HEK293 (cell line): ENCODE data around the gene CCDC127.

ENCODE experiments used
- CTCF ChIA-PET: fragments of 350-600 bp; formaldehyde crosslinking; extraction: SDS; loops from one replicate; lab custom pipeline; 2021; ENCODE audit warnings: antibody characterized with exemption; lab: Yijun Ruan, JAX
- POLR2A ChIA-PET: fragments of 300-600 bp; formaldehyde crosslinking; extraction: SDS; loops from one replicate; lab custom pipeline; 2020; ENCODE audit warnings: antibody characterized with exemption, inconsistent platforms; lab: Yijun Ruan, JAX
- H3K27ac ChIP-seq: fragments of 200-500 bp; sonication (Bioruptor generic); 2 replicates; pipeline ENCODE4 v1.5.1; 2014; ENCODE audit warnings: low read depth, low read length, control low read depth, inconsistent platforms; ENCODE audit errors: extremely low read depth
- H3K36me3 ChIP-seq, 2 experiments: fragments of 200-500 bp in 1 of 2; sonication (Bioruptor generic) in 1 of 2; 1 replicate in 1 of 2; 2 replicates in 1 of 2; pipeline ENCODE4 v1.5.1; 2014 to 2017; ENCODE audit warnings: inconsistent platforms in 2 of 2, low read length in 2 of 2; ENCODE audit not compliant: control insufficient read depth in 2 of 2, insufficient read depth in 1 of 2
- H3K4me1 ChIP-seq: fragments of 200-500 bp; sonication (Bioruptor generic); 2 replicates; pipeline ENCODE4 v1.5.1; 2014; ENCODE audit warnings: mild to moderate bottlenecking, low read length, inconsistent platforms; ENCODE audit not compliant: control insufficient read depth, insufficient read depth
- H3K4me3 ChIP-seq: 2 replicates; pipeline ENCODE4 v1.5.1; 2011; ENCODE audit warnings: low read depth, mild to moderate bottlenecking, control low read depth, low read length, moderate library complexity
- H3K9me3 ChIP-seq: fragments of 200-500 bp; sonication (Bioruptor generic); 2 replicates; pipeline ENCODE4 v1.5.1; 2014; ENCODE audit warnings: low read depth, low read length, inconsistent platforms; ENCODE audit not compliant: control insufficient read depth, insufficient read depth
- GLIS1 ChIP-seq: fragments of 450-650 bp; formaldehyde crosslinking; IDR thresholded peaks from 2 replicates; pipeline ENCODE4 v1.5.1; 2016; ENCODE audit warnings: missing biosample characterization, missing genetic modification characterization
- IKZF3 ChIP-seq: fragments of 450-650 bp; IDR thresholded peaks from 2 replicates; pipeline ENCODE4 v1.5.0; 2018; ENCODE audit warnings: missing biosample characterization, mild to moderate bottlenecking, missing genetic modification characterization, moderate library complexity
- INSM2 ChIP-seq: fragments of 450-650 bp; formaldehyde crosslinking; IDR thresholded peaks from 2 replicates; pipeline ENCODE4 v1.5.1; 2016; ENCODE audit warnings: missing biosample characterization, missing genetic modification characterization
- SCRT1 ChIP-seq: fragments of 450-650 bp; formaldehyde crosslinking; IDR thresholded peaks from 2 replicates; pipeline ENCODE4 v1.5.1; 2016; ENCODE audit warnings: missing biosample characterization, missing genetic modification characterization, borderline replicate concordance
- SP7 ChIP-seq: fragments of 450-650 bp; formaldehyde crosslinking; IDR thresholded peaks from 2 replicates; pipeline ENCODE4 v1.5.1; 2016; ENCODE audit warnings: missing biosample characterization, missing genetic modification characterization
- ZBTB44 ChIP-seq: fragments of 450-650 bp; IDR thresholded peaks from 2 replicates; pipeline ENCODE4 v1.5.1; 2018; ENCODE audit warnings: missing biosample characterization, mild to moderate bottlenecking, missing genetic modification characterization
- ZNF121 ChIP-seq: fragments of 450-650 bp; formaldehyde crosslinking; IDR thresholded peaks from 2 replicates; pipeline ENCODE4 v1.5.1; 2016; ENCODE audit warnings: missing biosample characterization, missing genetic modification characterization
- ZNF184 ChIP-seq: fragments of 450-650 bp; IDR thresholded peaks from 2 replicates; pipeline ENCODE4 v1.5.1; 2018; ENCODE audit warnings: missing biosample characterization, mild to moderate bottlenecking, missing genetic modification characterization
- ZNF274 ChIP-seq, 2 experiments: fragments of 200-500 bp in 1 of 2; fragments of 450-650 bp in 1 of 2; sonication (Bioruptor generic) in 1 of 2; formaldehyde crosslinking in 1 of 2; IDR thresholded peaks; 2 replicates each; pipeline versions ENCODE4 v1.5.1 to v1.6.1; 2014 to 2016; ENCODE audit warnings: borderline replicate concordance in 1 of 2, inconsistent platforms in 1 of 2, low read length in 1 of 2, missing biosample characterization in 1 of 2, missing genetic modification characterization in 1 of 2
- ZNF510 ChIP-seq: fragments of 450-650 bp; formaldehyde crosslinking; IDR thresholded peaks from 2 replicates; pipeline ENCODE4 v1.5.1; 2018; ENCODE audit warnings: mild to moderate bottlenecking, missing genetic modification characterization, missing biosample characterization; ENCODE audit not compliant: insufficient replicate concordance
- ZNF571 ChIP-seq: fragments of 450-650 bp; formaldehyde crosslinking; IDR thresholded peaks from 2 replicates; pipeline ENCODE4 v1.5.0; 2017; ENCODE audit warnings: missing biosample characterization, missing genetic modification characterization
- ZNF621 ChIP-seq: fragments of 450-650 bp; formaldehyde crosslinking; IDR thresholded peaks from 2 replicates; pipeline ENCODE4 v1.5.1; 2017; ENCODE audit warnings: missing biosample characterization, missing genetic modification characterization
- ZNF658 ChIP-seq: fragments of 450-650 bp; formaldehyde crosslinking; IDR thresholded peaks from 2 replicates; pipeline ENCODE4; 2016; ENCODE audit warnings: missing biosample characterization, missing genetic modification characterization
- ZNF660 ChIP-seq: fragments of 450-650 bp; IDR thresholded peaks from 2 replicates; pipeline ENCODE4 v1.5.1; 2018; ENCODE audit warnings: missing biosample characterization, mild to moderate bottlenecking, missing genetic modification characterization
- ZNF747 ChIP-seq: fragments of 450-650 bp; formaldehyde crosslinking; IDR thresholded peaks from 2 replicates; pipeline ENCODE4 v1.5.1; 2016; ENCODE audit warnings: missing biosample characterization, missing genetic modification characterization
- TF ChIP-seq, protein P1 (sequence below): fragments of 450-650 bp; formaldehyde crosslinking; IDR thresholded peaks from 2 replicates; pipeline ENCODE4 v1.5.1; 2016; ENCODE audit warnings: missing biosample characterization, missing genetic modification characterization
- TF ChIP-seq, protein P2 (sequence below): fragments of 450-650 bp; formaldehyde crosslinking; IDR thresholded peaks from 2 replicates; pipeline ENCODE4 v1.5.1; 2016; ENCODE audit warnings: missing biosample characterization, missing genetic modification characterization
- TF ChIP-seq, protein P3 (sequence below): fragments of 450-650 bp; formaldehyde crosslinking; optimal IDR thresholded peaks from 2 replicates; pipeline ENCODE3; 2016; ENCODE audit warnings: missing biosample characterization, mild to moderate bottlenecking, missing genetic modification characterization
- TF ChIP-seq, protein P4 (sequence below): fragments of 450-650 bp; formaldehyde crosslinking; IDR thresholded peaks from 2 replicates; pipeline ENCODE4 v1.5.1; 2017; ENCODE audit warnings: missing biosample characterization, missing genetic modification characterization

The CCDC127 gene

GRCh38 chr5:172841-173251 lies 45.1 kb downstream of the CCDC127 start:
- H3K27ac ChIP-seq: no peak overlapping the region
- no peaks in the 10 kb centered on the region; the same call in 1 of the 2 replicates for H3K4me1 ChIP-seq
- no peak overlapping the region for H3K4me3 ChIP-seq
- TF ChIP-seq ZNF747: no peak
- no peak for TF ChIP-seq ZNF660 (tag by site-specific recombination)
- TF ChIP-seq INSM2 (tag by site-specific recombination): no peak
- TF ChIP-seq ZNF510: no peak
- no peak for TF ChIP-seq ZBTB44 (tag by site-specific recombination)
- TF ChIP-seq, protein P1, sequence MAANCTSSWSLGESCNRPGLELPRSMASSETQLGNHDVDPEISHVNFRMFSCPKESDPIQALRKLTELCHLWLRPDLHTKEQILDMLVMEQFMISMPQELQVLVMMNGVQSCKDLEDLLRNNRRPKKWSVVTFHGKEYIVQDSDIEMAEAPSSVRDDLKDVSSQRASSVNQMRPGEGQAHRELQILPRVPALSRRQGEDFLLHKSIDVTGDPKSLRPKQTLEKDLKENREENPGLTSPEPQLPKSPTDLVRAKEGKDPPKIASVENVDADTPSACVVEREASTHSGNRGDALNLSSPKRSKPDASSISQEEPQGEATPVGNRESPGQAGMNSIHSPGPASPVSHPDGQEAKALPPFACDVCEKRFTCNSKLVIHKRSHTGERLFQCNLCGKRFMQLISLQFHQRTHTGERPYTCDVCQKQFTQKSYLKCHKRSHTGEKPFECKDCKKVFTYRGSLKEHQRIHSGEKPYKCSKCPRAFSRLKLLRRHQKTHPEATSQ (tag by site-specific recombination): no peak
- no peak for TF ChIP-seq IKZF3
- no peak for TF ChIP-seq SCRT1
- no peaks in the 10 kb centered on the region for H3K36me3 ChIP-seq
- ChIA-PET POLR2A (no interaction called here), CTCF (interaction anchor here (0.8 kb wide), 1 partner anchor 12 kb away, joined by 3 read pairs; no protein-coding TSS in a partner anchor)
- H3K9me3 ChIP-seq: no peaks in the 10 kb centered on the region

GRCh38 chr5:172421-172820 lies 45.5 kb downstream of the CCDC127 start:
- Histone ChIP-seq H3K27ac (no peak overlapping the region), H3K4me3 (no peak overlapping the region), H3K9me3 (no peaks in the 10 kb centered on the region), H3K4me1 (no peaks in the 10 kb centered on the region; the same call in 1 of the 2 replicates), H3K36me3 (no peaks in the 10 kb centered on the region)
- CTCF ChIA-PET: no interaction called here
- TF ChIP-seq ZNF274 (IDR thresholded peaks at IDR 0.05; ENCODE audit: low read length) (no peak), ZNF274 (tag by site-specific recombination; IDR thresholded peaks at IDR 0.05; ENCODE audit: borderline replicate concordance) (no peak), ZNF658 (tag by site-specific recombination) (no peak), ZNF121 (tag by site-specific recombination) (no peak), SP7 (tag by site-specific recombination) (no peak), ZNF571 (no peak), GLIS1 (tag by site-specific recombination) (no peak), ZNF184 (no peak), ZNF621 (tag by site-specific recombination) (no peak), IKZF3 (no peak)
- TF ChIP-seq, protein P2, sequence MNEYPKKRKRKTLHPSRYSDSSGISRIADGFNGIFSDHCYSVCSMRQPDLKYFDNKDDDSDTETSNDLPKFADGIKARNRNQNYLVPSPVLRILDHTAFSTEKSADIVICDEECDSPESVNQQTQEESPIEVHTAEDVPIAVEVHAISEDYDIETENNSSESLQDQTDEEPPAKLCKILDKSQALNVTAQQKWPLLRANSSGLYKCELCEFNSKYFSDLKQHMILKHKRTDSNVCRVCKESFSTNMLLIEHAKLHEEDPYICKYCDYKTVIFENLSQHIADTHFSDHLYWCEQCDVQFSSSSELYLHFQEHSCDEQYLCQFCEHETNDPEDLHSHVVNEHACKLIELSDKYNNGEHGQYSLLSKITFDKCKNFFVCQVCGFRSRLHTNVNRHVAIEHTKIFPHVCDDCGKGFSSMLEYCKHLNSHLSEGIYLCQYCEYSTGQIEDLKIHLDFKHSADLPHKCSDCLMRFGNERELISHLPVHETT (tag by site-specific recombination): no peak
- TF ChIP-seq, protein P3, sequence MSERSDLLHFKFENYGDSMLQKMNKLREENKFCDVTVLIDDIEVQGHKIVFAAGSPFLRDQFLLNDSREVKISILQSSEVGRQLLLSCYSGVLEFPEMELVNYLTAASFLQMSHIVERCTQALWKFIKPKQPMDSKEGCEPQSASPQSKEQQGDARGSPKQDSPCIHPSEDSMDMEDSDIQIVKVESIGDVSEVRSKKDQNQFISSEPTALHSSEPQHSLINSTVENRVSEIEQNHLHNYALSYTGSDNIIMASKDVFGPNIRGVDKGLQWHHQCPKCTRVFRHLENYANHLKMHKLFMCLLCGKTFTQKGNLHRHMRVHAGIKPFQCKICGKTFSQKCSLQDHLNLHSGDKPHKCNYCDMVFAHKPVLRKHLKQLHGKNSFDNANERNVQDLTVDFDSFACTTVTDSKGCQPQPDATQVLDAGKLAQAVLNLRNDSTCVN (tag by site-specific recombination): no peak
- TF ChIP-seq, protein P4, sequence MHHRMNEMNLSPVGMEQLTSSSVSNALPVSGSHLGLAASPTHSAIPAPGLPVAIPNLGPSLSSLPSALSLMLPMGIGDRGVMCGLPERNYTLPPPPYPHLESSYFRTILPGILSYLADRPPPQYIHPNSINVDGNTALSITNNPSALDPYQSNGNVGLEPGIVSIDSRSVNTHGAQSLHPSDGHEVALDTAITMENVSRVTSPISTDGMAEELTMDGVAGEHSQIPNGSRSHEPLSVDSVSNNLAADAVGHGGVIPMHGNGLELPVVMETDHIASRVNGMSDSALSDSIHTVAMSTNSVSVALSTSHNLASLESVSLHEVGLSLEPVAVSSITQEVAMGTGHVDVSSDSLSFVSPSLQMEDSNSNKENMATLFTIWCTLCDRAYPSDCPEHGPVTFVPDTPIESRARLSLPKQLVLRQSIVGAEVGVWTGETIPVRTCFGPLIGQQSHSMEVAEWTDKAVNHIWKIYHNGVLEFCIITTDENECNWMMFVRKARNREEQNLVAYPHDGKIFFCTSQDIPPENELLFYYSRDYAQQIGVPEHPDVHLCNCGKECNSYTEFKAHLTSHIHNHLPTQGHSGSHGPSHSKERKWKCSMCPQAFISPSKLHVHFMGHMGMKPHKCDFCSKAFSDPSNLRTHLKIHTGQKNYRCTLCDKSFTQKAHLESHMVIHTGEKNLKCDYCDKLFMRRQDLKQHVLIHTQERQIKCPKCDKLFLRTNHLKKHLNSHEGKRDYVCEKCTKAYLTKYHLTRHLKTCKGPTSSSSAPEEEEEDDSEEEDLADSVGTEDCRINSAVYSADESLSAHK (tag by site-specific recombination): no peak
- POLR2A ChIA-PET: no interaction called here
